GM19438 (cell line): ENCODE measurements around the gene CCDC82.

Experiments
- ATAC-seq: cut with Tn5 transposase; IDR thresholded peaks from one replicate; pipeline ENCODE4 v1.9.1; 2021; ENCODE audit warnings: low read depth; ENCODE audit not compliant: unreplicated experiment

CCDC82 gene

GRCh38 chr11:96330511-96330859 is 59.2 kb downstream of the CCDC82 start:
- ATAC-seq, result no peak

GRCh38 chr11:96329855-96330510 is 59.7 kb downstream of the CCDC82 start:
- ATAC-seq, result no peak

- no peak for ATAC-seq
These were observed 60.3 kb downstream of the CCDC82 start for GRCh38 chr11:96329419-96329818.

- ATAC-seq, result no peak
These were observed 61.2 kb downstream of the CCDC82 start for GRCh38 chr11:96328395-96329010.

- no peak for ATAC-seq
These were observed 62.8 kb downstream of the CCDC82 start for GRCh38 chr11:96326959-96327358.

GRCh38 chr11:96324912-96325311 is 64.8 kb downstream of the CCDC82 start:
- ATAC-seq, result no peak

GRCh38 chr11:96323642-96323985 is 66.1 kb downstream of the CCDC82 start:
- ATAC-seq, result no peak

GRCh38 chr11:96322775-96323641 is 66.7 kb downstream of the CCDC82 start:
- no peak for ATAC-seq

- ATAC-seq, result no peak
These were observed 68.6 kb downstream of the CCDC82 start for GRCh38 chr11:96321091-96321490.

- no peak for ATAC-seq
These were observed 69.6 kb downstream of the CCDC82 start for GRCh38 chr11:96319898-96320656.

- ATAC-seq, result no peak
These were observed 70.9 kb downstream of the CCDC82 start for GRCh38 chr11:96318850-96319249.

GRCh38 chr11:96318399-96318798 is 71.3 kb downstream of the CCDC82 start:
- ATAC-seq, result no peak

- no peak for ATAC-seq
These were observed 71.7 kb downstream of the CCDC82 start for GRCh38 chr11:96317985-96318384.

GRCh38 chr11:96317571-96317970 is 72.1 kb downstream of the CCDC82 start:
- no peak for ATAC-seq

GRCh38 chr11:96316869-96317268 is 72.8 kb downstream of the CCDC82 start:
- no peak for ATAC-seq

GRCh38 chr11:96315476-96315875 is 74.2 kb downstream of the CCDC82 start:
- ATAC-seq, result no peak

GRCh38 chr11:96314326-96315020 is 75.2 kb downstream of the CCDC82 start:
- no peak for ATAC-seq

GRCh38 chr11:96313163-96313562 is 76.5 kb downstream of the CCDC82 start:
- ATAC-seq, result no peak

- no peak for ATAC-seq
These were observed 78.6 kb downstream of the CCDC82 start for GRCh38 chr11:96311120-96311568.

- no peak for ATAC-seq
These were observed 79.5 kb downstream of the CCDC82 start for GRCh38 chr11:96310236-96310635.
